Measurements from ENCODE around the gene GSX1.

The GSX1 gene

DNA sequence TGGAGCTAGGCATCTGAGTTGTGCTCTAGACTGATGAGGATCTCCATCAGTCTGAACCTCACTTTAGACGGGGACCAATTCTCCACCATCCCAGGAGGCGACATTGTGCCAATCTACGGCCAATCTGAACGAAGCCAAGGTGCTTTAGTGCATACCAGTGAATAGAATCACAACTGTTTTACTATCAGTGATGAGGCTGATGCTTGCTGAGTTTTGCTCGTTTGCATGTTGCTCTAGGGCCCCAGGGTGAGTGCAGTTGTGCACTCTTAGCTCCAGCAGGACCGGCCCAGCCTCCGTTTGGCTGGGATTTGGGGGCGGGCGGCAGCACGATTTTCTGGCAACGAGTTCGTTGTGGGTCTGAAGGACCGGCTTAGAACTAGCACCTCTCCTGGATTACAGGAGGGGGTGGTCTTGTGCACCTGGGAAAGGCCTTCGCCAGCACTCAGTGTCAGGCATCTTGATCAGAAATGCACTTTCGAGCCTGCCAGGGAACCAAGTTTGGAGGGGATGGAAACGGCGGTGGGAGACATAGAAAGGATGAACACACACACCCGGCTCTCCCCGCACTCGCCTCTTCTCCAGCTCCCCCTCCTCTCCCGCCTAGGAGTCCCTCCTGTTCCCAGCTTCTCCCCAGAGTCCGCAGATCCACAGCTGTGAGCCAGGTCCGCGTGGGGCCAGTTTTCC lies 4.4 kb downstream of the GSX1 start (continued):
- TF ChIP-seq ZNF670 (tag by site-specific recombination; IDR thresholded peaks at IDR 0.05; ENCODE audit: low read depth), result no peak
- TF ChIP-seq ZSCAN4 (tag by site-specific recombination; IDR thresholded peaks at IDR 0.05), result no peak
- TF ChIP-seq GLI4 (tag by site-specific recombination; IDR thresholded peaks at IDR 0.05), result no peak
- no peak for TF ChIP-seq MYNN (tag by site-specific recombination; IDR thresholded peaks at IDR 0.05; ENCODE audit: borderline replicate concordance)
- TF ChIP-seq ZBTB11 (tag by site-specific recombination; conservative IDR thresholded peaks at IDR 0.05; ENCODE audit: low read depth), result no peak
- TF ChIP-seq ZNF341 (tag by site-specific recombination; IDR thresholded peaks at IDR 0.05; ENCODE audit: low read depth), result no peak
- TF ChIP-seq ZIC2 (tag by site-specific recombination; IDR thresholded peaks at IDR 0.05), result no peak

- H3K4me3 ChIP-seq (ENCODE audit: low read depth, low read length), result no peak overlapping the region
These were observed 4.9 kb downstream of the GSX1 start for GRCh38 chr13:27797228-27797624.

GRCh38 chr13:27806744-27807387 lies 14.6 kb downstream of the GSX1 start:
- POLR2A ChIA-PET, result no interaction called here
- CTCF ChIA-PET, result interaction anchor here (0.9 to 1.0 kb wide), 2 partner anchors 36 to 178 kb away, joined by 3 read pairs; no protein-coding TSS in a partner anchor
- no peak for TF ChIP-seq ZNF202 (tag by site-specific recombination; IDR thresholded peaks at IDR 0.05; ENCODE audit: borderline replicate concordance)
- TF ChIP-seq SETDB1 (IDR thresholded peaks at IDR 0.05; ENCODE audit: insufficient read length, low read length), result no peak
- no peak for TF ChIP-seq ZNF777 (tag by site-specific recombination; IDR thresholded peaks at IDR 0.05; ENCODE audit: borderline replicate concordance)

More at GRCh38 chr13:27797228-27797624, 4.9 kb downstream of the GSX1 start:
- Histone ChIP-seq H3K4me1 (ENCODE audit: control insufficient read depth, insufficient read depth, low read length) (no peaks in the 10 kb centered on the region; the same call in 1 of the 2 replicates), H3K36me3 (ENCODE audit: control insufficient read depth in 2 of 2, insufficient read depth in 1 of 2, low read length in 2 of 2) (no peaks in the 10 kb centered on the region), H3K9me3 (ENCODE audit: control insufficient read depth, insufficient read depth, low read depth, low read length) (no peaks in the 10 kb centered on the region), H3K27ac (ENCODE audit: extremely low read depth, low read depth, low read length) (no peak overlapping the region)
- POLR2A ChIA-PET, result no interaction called here
- CTCF ChIA-PET, result interaction anchor here (0.6 to 0.8 kb wide), 3 partner anchors 27 to 187 kb away, joined by 4 to 5 read pairs (median 4); no protein-coding TSS in a partner anchor
- TF ChIP-seq IKZF3 (tag by site-specific recombination; IDR thresholded peaks at IDR 0.05) (no peak), MZF1 (tag by site-specific recombination; IDR thresholded peaks at IDR 0.05; ENCODE audit: borderline replicate concordance) (no peak), SP2 (tag by site-specific recombination; IDR thresholded peaks at IDR 0.05) (no peak), ZNF600 (tag by site-specific recombination; IDR thresholded peaks at IDR 0.05) (no peak), ZNF843 (tag by site-specific recombination; IDR thresholded peaks at IDR 0.05) (no peak), ZNF791 (tag by site-specific recombination; IDR thresholded peaks at IDR 0.05) (no peak), ZBTB48 (tag by site-specific recombination; IDR thresholded peaks at IDR 0.05) (no peak), ZNF670 (tag by site-specific recombination; IDR thresholded peaks at IDR 0.05; ENCODE audit: low read depth) (no peak), ZNF785 (tag by site-specific recombination; IDR thresholded peaks at IDR 0.05) (no peak), ZNF501 (tag by site-specific recombination; IDR thresholded peaks at IDR 0.05) (no peak), ZEB2 (tag by site-specific recombination; IDR thresholded peaks at IDR 0.05) (no peak), YY2 (tag by site-specific recombination; IDR thresholded peaks at IDR 0.05) (no peak), ZNF37A (tag by site-specific recombination; IDR thresholded peaks at IDR 0.05) (no peak), ZBTB20 (tag by site-specific recombination; IDR thresholded peaks at IDR 0.05) (no peak), ZNF777 (tag by site-specific recombination; IDR thresholded peaks at IDR 0.05; ENCODE audit: borderline replicate concordance) (no peak), ZBTB1 (tag by site-specific recombination; IDR thresholded peaks at IDR 0.05) (no peak), KLF8 (tag by site-specific recombination; IDR thresholded peaks at IDR 0.05) (no peak)
- TF ChIP-seq, protein P1, sequence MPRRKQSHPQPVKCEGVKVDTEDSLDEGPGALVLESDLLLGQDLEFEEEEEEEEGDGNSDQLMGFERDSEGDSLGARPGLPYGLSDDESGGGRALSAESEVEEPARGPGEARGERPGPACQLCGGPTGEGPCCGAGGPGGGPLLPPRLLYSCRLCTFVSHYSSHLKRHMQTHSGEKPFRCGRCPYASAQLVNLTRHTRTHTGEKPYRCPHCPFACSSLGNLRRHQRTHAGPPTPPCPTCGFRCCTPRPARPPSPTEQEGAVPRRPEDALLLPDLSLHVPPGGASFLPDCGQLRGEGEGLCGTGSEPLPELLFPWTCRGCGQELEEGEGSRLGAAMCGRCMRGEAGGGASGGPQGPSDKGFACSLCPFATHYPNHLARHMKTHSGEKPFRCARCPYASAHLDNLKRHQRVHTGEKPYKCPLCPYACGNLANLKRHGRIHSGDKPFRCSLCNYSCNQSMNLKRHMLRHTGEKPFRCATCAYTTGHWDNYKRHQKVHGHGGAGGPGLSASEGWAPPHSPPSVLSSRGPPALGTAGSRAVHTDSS (tag by site-specific recombination; IDR thresholded peaks at IDR 0.05), result no peak

More at GRCh38 chr13:27806744-27807387, 14.6 kb downstream of the GSX1 start:
- Histone ChIP-seq H3K36me3 (ENCODE audit: control insufficient read depth in 2 of 2, insufficient read depth in 1 of 2, low read length in 2 of 2) (no peaks in the 10 kb centered on the region), H3K4me1 (ENCODE audit: control insufficient read depth, insufficient read depth, low read length) (no peaks in the 10 kb centered on the region), H3K4me3 (ENCODE audit: low read depth, low read length) (no peak overlapping the region), H3K27ac (ENCODE audit: extremely low read depth, low read depth, low read length) (no peak overlapping the region), H3K9me3 (ENCODE audit: control insufficient read depth, insufficient read depth, low read depth, low read length) (no peaks in the 10 kb centered on the region)
